HG02623 (cell line): Measurements from ENCODE around the gene TDP1.

Source experiments
- ATAC-seq: cut with Tn5 transposase; IDR thresholded peaks from one replicate; pipeline ENCODE4 v1.9.1; 2021; ENCODE audit warnings: moderate library complexity; ENCODE audit not compliant: unreplicated experiment

The TDP1 gene

GRCh38 chr14:89955745-89956660, at the start of gene TDP1:
TSS of gene TDP1 (plus strand) at chr14:89955927. CDS start at chr14:89963115, 7,188 bp downstream.
- ATAC-seq: peak; percentile 50

- ATAC-seq: no peak
Measured at GRCh38 chr14:89906000-89906399, 49.7 kb upstream of the TDP1 start.

DNA sequence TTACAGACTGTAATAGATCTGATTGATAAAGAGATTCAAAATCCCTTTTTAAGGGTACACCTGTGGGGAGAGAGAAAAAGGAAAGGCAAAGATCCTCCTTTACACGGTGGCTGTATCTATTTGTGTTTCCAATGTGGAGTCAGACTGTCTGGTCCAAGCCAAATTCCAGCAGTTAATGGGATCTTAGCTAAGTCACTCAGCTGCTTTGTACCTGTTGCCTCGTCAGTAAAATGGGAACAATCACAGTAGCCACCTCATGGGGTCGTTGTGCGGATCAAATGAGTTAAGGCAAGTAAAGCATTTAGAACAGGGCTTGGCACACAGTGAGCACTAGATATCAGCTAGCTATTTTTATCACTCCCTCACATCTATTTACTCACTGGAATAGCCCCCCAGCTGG, 48.1 kb upstream of the TDP1 start:
- ATAC-seq: no peak

DNA sequence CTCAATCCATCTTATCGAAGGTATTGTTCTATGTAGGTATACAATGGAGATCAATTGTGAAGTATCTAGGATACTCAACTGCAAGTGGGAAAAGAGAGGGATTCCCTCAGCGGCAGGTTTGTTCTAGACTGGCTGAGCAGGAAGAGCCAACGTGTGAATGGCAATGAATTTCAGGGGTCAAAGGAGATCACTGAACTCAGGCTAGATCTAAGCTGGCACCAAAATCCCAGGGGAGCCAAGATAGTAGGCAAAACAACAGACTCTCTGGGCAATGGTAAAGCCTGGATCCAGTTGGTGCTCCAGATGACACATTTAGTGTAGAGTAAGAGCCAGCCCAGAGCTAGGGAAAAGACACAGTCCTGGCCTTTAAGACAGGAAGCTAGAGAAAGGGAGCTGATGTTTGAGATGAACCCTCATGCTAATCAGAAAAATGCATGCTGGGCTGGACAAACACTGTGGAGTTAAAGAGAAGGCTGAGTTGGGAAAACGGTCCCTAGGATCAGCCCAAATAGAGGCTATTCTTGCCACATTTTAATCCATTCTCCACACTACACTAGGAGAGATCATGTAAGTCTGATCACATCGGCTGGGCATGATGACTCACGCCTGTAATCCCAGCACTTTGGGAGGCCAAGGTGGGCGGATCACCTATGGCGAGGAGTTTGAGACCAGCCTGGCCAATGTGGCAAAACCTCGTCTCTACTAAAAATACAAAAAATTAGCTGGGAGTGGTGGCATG, 46.8 kb upstream of the TDP1 start:
- no peak for ATAC-seq

- no peak for ATAC-seq
Measured at GRCh38 chr14:89909586-89909985, 46.1 kb upstream of the TDP1 start.

DNA sequence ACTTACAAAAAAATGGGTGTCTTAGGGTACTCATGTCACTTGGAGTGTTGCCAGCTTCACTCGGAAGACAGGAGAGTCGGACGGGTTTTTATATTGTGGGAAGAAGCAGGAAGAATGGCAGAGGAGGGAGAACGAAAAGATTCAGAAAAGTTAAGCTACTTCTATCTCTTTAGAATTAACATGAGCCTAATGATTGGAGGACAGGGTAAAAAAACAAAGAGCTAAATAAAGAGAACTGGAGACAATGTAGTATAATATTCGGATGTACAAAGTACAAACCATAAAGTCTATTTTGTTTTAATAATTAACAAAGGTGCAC, 45.1 kb upstream of the TDP1 start:
- no peak for ATAC-seq

DNA sequence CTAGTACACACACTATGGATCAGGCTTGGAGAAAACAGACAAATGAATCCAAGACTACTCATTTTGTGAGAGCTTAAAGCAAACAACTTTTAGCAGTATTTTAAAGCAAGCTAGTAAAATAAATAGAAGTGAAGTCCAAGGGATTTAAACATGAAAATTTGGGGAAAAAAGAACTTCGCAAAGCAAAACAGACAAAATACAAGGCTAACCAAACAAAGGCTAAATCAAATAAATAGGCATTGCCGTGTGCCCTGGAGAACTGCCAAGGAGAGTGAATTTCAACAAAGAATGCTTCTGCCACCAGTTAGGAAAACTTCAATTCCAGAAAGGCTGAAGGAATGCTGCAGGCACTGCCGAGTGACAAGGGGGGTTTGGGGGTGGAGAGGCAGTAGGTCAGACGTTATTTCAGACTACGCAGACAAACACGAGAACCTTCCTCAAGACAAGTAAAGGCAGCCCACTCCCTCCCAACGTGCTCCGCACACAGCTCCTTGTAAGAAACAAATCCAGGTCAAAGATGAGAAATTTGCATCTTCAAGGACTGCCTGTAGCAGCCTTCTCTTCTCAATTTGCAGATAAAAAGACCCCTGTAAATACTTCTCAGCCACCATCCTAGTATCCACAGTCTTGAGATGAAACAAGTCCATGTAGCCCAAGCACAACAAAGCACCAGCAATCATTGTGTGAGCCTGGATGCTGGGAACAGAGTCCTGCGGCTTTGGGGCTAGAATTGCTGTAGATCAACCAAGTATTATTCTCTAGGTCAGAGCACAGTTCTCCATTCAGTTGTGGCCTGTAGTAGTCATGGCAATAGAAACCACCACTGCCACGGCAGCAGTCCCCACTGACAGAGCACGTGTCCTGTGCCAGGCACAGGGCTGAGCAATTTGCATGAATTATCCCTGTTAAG, 44.5 kb upstream of the TDP1 start:
- no peak for ATAC-seq

- no peak for ATAC-seq
Measured at GRCh38 chr14:89912221-89912620, 43.5 kb upstream of the TDP1 start.

DNA sequence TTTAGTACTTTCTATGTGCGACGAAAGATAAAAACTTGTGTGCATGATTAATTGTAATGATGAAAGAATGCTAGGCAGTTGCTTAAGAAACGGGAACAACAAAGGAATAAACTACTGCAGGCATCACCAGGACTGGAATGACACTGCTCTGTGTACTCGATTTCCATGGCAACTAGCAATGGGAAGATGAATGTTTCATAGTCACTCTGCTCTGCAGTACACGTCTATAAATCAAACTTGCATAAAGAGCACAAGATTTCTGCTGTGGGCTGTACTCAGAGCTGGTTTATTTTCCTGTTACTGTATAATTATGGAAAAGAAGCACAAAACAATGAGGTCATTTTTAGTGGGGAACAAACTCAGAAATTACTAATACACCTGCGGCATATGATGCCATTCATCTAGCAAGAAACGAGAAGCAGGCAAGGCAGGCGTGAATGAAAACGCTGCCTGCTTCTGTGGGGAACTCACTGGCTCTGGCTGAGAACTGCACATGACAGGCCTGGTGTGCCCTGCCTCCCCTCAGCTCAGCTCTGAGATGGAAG, 43.0 kb upstream of the TDP1 start:
- no peak for ATAC-seq

DNA sequence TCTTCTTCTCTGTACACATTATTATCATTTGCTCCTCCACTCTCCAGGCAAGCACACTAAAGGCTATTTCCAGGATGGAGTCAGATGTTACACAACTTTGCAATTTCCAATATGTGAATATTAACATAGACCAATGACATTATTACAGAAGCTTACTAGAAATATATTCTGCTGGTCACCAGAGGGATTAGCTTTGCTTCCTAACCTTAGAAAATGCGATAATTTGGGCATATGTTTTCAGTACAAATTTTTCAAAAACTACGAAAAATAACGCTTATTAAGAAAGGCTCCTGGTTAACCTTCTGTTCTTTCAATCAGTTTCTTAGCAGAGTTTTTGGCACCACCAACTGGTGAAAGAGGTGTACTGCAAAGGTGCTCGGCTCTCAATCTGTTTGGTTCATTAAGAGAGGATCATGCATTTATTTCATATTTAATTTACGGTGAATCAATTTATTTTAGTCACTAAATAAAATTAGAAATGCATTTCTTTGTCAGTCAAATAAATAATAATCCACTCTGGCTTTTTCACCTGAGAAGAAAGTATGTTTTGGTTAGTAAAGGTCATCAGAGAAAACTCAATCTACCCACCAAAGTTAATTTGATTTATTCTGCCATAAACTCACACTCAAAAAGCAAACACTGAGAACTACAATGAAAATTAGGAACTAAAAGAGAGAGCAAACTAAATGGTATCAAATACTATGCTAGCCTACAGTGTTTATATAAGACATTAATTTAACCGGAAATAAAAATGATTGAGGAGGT, 40.4 kb upstream of the TDP1 start:
- no peak for ATAC-seq

GRCh38 chr14:89918721-89919120, 37.0 kb upstream of the TDP1 start:
- no peak for ATAC-seq

DNA sequence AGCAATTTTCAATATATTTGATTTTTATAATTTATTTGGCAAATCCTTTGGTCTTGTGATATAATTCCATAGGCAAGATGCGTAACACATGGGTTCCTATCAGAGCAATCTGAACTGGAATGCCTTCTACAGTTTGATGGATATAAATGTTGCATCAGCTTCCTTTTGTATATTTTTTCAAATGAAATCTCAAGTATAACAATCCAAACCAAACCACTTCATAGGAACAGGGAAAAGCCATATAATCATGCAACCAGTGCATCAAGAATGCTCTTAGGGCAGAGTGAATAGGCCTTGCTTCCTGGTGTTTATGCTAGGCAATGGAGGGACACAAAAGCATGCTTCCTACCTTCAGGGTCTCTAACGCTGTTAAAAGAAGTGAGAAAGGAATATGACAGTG, 35.7 kb upstream of the TDP1 start:
- ATAC-seq: no peak

- no peak for ATAC-seq
Measured at GRCh38 chr14:89921346-89921745, 34.4 kb upstream of the TDP1 start.

- ATAC-seq: no peak
Measured at GRCh38 chr14:89922031-89922907, 33.5 kb upstream of the TDP1 start.

GRCh38 chr14:89924268-89924667, 31.5 kb upstream of the TDP1 start:
- ATAC-seq: no peak

DNA sequence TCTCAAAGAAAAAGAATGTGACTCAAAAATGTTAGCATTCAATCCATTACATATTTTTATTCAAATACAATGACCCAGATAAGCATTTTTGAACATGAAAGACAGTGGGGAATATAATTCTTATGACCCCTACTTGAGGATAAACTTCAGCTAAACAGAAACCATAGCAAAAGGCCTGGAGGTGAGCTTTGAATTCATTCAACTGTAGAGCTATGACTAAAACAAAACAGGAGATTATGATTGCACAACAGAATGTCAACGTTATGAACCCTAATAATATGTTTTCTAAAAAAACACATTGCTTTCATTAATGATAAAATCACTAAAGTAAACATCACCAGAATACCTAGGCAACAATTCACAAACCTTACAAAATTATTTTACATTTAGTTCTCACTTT, 29.0 kb upstream of the TDP1 start:
- no peak for ATAC-seq

DNA sequence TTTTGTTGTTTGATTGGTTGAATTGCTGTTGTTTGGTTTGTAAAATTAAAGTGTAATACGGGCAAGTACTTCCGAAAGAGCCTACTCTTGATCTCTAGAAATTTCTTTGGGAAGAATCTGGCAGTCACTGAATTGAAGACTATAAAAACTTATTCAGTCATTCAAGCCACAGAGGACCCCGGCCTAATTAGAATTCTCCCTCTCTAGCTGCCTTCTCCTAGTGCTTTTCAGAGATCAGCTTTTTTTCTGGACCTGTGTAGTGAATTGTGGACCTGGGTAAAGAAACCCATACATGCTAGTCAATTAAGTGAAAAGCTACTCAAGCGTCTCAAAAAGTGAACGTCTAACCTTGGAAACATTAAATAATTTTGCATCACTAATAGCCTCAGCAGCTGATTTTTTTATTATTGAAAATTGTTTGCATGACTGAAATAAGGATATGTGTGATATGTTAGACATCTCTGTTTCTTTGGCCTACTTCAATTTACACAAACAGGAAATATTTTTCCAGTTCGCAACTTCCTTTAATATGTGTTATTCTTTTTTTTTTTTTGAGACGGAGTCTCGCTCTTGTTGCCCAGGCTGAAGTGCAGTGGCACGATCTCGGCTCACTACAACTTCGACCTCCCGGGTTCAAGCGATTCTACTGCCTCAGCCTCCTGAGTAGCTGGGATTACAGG, 28.4 kb upstream of the TDP1 start:
- no peak for ATAC-seq

DNA sequence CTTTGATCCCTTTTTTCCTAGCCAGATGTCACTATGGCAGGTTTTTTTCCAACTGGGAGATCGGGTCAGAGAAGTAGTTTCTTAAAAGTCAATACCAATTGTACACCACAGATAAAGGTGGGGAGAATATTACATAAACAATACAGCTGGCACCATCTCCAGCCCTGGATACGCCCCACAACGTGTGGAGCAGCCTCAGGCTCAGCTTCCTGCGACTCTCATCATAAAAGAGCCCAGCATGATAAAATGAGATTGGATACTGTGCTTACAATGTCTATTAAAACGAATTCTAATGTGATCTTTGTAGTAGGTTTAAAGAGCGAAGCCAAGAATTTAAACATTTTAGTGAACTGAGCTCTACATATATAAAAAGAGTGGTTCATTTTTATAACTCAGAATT, 22.7 kb upstream of the TDP1 start:
- ATAC-seq: no peak
